Endothelial cell of umbilical vein (primary cell): ENCODE measurements around the gene TTLL7.

ENCODE experiments used
- CTCF ChIP-seq, 2 donors: IDR thresholded peaks; 1 replicate in 1 of 2; 2 replicates in 1 of 2; pipeline ENCODE4 v1.5.1; 2011; ENCODE audit warnings: low read length in 2 of 2, mild to moderate bottlenecking in 2 of 2, moderate library complexity in 2 of 2, control low read depth in 1 of 2, inconsistent platforms in 1 of 2, low read depth in 1 of 2; ENCODE audit not compliant: insufficient read depth in 1 of 2; ENCODE audit errors: extremely low read depth in 1 of 2
- EZH2 ChIP-seq: IDR thresholded peaks from 2 replicates; pipeline ENCODE4 v1.6.1; 2012; ENCODE audit warnings: borderline replicate concordance, low read depth, mild to moderate bottlenecking, moderate library complexity, low read length, inconsistent platforms; ENCODE audit not compliant: severe bottlenecking
- FOS ChIP-seq: IDR thresholded peaks from 2 replicates; pipeline ENCODE4 v1.6.1; 2011; ENCODE audit warnings: mild to moderate bottlenecking, low read length, moderate library complexity, borderline replicate concordance; ENCODE audit not compliant: insufficient read depth
- GATA2 ChIP-seq: IDR thresholded peaks from 2 replicates; pipeline ENCODE4 v1.7.0; 2011; ENCODE audit warnings: low read depth, mild to moderate bottlenecking, moderate library complexity, mixed read lengths, low read length; ENCODE audit not compliant: insufficient read length, insufficient read depth
- JUN ChIP-seq: IDR thresholded peaks from 2 replicates; pipeline ENCODE4 v1.6.1; 2011; ENCODE audit warnings: borderline replicate concordance, low read depth; ENCODE audit not compliant: insufficient read length, insufficient read depth
- MYC ChIP-seq: IDR thresholded peaks from one replicate; pipeline ENCODE4 v1.6.1; 2011; ENCODE audit warnings: mild to moderate bottlenecking, low read depth, low read length
- POLR2A ChIP-seq: IDR thresholded peaks from 2 replicates; pipeline ENCODE4 v1.6.1; 2012; ENCODE audit warnings: low read depth, mild to moderate bottlenecking, control low read depth, low read length
- POLR2AphosphoS5 ChIP-seq: IDR thresholded peaks from 2 replicates; pipeline ENCODE4 v1.6.1; 2012; ENCODE audit warnings: low read depth, mild to moderate bottlenecking, control low read depth, low read length, moderate library complexity; ENCODE audit not compliant: insufficient read depth
- TF ChIP-seq, protein P1 (sequence below): IDR thresholded peaks from 2 replicates; pipeline ENCODE4 v1.6.1; 2011; ENCODE audit not compliant: insufficient read depth, insufficient read length

DNA sequence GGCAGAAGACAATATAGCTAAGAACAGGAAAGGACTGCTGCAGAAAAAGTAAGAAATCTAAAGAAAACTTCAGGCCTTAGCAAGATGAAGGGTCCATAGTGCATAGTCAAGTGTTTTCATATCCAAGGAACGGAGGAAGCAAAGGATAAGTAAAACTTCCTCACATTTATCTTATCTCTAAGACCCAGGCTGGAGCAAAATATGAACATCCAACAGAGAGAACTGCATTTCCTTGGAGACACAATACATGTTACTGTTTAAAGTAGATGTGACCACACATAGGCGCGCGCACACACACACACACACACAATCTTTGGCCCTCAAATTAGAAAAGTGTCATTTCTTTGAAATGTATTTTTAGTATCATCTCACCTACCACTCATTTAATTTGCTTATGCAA, 66.7 kb downstream of the TTLL7 start:
- TF ChIP-seq CTCF (IDR thresholded peaks at IDR 0.05; ENCODE audit: extremely low read depth in 1 of 2, insufficient read depth in 1 of 2, low read depth in 1 of 2, low read length in 2 of 2) (no peak), FOS (no peak), POLR2A (no peak), POLR2AphosphoS5 (no peak), EZH2 (no peak), MYC (no peak), JUN (no peak), GATA2 (no peak)
- TF ChIP-seq, protein P1, sequence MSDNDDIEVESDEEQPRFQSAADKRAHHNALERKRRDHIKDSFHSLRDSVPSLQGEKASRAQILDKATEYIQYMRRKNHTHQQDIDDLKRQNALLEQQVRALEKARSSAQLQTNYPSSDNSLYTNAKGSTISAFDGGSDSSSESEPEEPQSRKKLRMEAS: no peak
